ENCODE measurements around the gene FSTL1.
A peak's percentile ranks its signal among the peaks of the same experiment; 100 is the strongest.
"Not testable (repeated sequence)": the region's sequence is repeated elsewhere in the genome, so short reads cannot be mapped to it uniquely, and the experiment has no call there.

Gene FSTL1

DNA sequence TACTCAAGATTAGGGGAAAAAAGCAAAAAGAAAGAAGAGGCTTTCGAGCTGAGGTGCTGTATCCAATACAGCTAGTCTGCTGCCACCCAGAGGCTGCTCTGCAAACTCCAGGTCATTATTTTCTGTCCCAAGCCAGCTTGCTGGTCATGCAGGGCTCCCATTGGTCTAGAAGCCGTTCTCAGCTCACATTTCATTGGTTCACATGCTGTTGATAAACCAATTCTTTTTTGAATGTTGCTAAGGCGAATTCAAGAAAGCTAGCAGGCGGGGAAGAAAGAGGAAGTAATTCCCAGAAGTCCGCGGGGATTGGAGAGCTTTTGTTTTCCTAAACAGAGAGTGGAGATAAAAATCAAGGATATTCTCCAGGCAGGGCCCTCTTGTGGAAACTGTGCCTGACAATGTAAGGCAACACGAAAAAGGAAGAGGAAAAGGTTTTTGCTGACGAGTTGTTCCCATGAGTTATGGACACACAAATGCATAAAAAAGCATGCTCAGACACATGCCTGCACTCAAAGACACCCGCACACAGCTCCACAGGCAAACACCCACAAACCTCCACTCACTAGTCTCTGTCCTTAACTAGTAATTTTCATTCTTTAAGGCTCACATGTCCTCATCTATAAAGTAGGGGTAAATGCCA, 33.4 kb downstream of the FSTL1 start:
- peaks cover 10% of the 10 kb centered on the region for H3K27me3 Mint-ChIP-seq
- peaks cover 20% of the 10 kb centered on the region for H3K4me1 Mint-ChIP-seq
- no peaks in the 10 kb centered on the region for H3K9me3 Mint-ChIP-seq
- peak overlapping the region; percentile 55 to 90 for H3K27ac Mint-ChIP-seq
- ATAC-seq, result peak; percentile 95
- DNase-seq, result peak; percentile 82 to 89
- peak overlapping the region; percentile 80 to 91 for H3K4me3 Mint-ChIP-seq

DNA sequence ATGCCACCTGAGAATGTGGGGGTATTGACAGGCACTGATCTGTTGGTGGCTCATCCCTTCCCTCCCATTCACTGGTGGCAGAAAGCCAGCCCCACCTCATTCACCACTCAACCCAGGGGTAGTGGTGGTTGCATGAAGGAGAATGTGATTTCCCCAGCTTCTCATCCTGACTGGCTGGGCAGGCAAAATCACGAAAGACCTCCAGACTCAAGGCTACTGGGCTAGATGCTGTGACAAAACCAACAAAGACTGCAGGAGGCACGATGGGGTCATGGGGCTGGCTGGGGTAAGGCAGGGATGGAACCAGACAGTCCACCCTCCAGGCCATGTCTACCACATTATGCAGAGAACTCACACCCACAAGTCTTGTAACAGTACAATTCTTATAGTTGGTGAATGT, 33.9 kb downstream of the FSTL1 start:
- Mint-ChIP-seq H3K4me1 (peaks cover 20% of the 10 kb centered on the region), H3K27ac (peak overlapping the region in 1 of 2 donors; percentile 75), H3K9me3 (no peaks in the 10 kb centered on the region), H3K4me3 (peak overlapping the region; percentile 80 to 91), H3K27me3 (peaks cover 10% of the 10 kb centered on the region)
- ATAC-seq, result peak; percentile 52
- DNase-seq, result no peak

DNA sequence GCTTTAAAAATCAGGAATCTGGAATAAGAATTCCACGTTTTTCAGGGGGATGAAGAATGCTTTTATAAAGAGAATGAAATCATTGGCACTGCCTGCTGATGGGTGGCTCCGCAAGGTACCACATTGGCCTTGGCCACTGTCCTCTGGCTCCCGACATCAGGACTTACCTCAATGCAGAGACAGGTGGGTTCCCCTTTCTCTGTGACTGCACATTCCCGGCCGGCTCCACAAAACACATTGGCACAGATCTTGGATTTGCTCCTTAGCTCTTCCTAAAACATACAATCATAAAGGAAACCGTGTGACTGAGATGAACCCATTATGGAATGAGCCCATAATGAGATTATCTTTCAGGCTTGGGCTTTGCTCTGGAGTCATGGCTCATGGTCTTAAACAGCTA, 35.0 kb downstream of the FSTL1 start:
- DNase-seq (no peak), ATAC-seq (no peak)
- H3K27ac Mint-ChIP-seq, result no peak overlapping the region
- peaks cover 10% of the 10 kb centered on the region for H3K27me3 Mint-ChIP-seq
- H3K4me1 Mint-ChIP-seq, result peaks cover 20% of the 10 kb centered on the region
- no peak overlapping the region for H3K4me3 Mint-ChIP-seq
- H3K9me3 Mint-ChIP-seq, result no peaks in the 10 kb centered on the region

DNA sequence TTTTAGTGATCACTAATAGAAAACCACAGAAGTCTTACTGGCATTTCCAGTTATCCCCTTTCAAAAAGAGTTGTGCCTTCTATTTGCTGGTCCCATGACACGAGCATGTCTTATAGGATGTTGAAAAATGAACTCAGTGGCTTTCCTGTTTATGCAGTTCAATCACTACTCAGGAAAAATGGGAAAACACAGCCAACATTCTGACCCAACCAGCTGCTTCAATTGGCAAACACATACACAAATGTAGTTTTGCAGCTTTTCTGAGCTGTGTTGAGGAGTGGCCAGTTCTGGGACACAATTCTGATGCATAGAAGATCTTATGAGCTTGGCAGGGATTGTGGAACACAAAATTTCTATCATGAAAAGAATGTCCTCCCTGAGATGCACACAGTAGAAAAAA, 40.3 kb downstream of the FSTL1 start:
- Mint-ChIP-seq H3K4me1 (no peaks in the 10 kb centered on the region), H3K27ac (no peak overlapping the region), H3K27me3 (no peaks in the 10 kb centered on the region), H3K9me3 (no peaks in the 10 kb centered on the region), H3K4me3 (no peak overlapping the region)
- ATAC-seq (no peak), DNase-seq (no peak)

DNA sequence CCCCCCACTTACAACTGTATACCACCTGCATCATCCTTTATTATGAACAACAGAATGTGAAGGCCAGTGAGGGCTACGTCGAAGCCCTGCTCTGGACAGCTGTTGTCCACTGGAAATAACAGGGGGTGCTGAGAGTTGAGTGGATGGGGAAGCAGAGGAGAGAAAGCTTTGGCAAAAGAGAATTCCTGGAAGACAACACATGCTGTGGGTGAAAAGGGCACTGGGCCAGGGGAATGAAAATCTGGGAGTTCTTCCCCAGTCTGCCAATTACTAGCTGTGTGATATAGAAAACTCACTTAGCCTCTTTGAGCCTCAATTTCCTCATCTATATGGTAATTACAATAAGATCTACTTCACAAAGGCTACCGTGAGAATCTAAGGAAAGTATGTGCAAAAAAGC, 40.7 kb downstream of the FSTL1 start:
- ATAC-seq (no peak), DNase-seq (no peak)
- Mint-ChIP-seq H3K27ac (peak overlapping the region in 1 of 2 donors; percentile 1), H3K4me1 (no peaks in the 10 kb centered on the region), H3K9me3 (no peaks in the 10 kb centered on the region), H3K27me3 (no peaks in the 10 kb centered on the region), H3K4me3 (no peak overlapping the region)

DNA sequence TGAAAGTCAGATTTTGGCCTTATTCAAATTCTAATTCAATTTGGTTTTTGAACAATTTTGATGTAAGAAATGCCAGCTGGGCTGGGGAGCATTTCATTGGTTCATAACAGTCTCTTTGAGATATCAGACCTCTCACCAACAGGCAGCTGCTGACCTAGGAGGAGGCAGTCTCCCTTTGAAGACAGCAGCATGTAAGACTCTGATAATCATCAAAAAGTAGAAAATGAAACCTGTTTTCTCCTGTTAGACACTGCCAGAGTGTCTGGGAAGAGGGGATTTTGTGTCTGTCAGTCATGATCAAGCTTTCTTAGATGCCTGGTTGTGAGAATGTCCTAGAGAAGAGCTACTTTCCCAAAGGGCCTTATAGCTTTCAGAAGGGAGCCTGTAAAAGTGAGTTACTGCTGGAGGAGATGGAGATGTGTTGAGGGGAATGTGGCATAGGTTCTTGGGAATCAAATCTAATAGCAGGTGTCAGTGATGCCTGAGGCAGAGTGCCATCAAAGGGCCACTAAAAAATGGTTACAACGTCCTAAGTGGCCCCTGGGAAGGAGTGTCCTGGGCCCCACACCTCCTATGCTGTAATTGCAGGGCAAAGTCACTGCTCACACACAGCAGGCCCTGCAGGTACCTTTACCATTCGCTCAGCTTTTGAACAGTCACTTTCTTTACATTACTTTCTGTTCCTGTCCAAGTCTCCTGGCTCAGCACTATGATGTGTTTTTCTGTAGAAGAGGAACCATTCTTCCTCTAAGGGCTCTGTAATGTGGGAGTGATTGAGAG, 43.1 kb downstream of the FSTL1 start:
- Mint-ChIP-seq H3K27me3 (no peaks in the 10 kb centered on the region), H3K9me3 (no peaks in the 10 kb centered on the region), H3K27ac (no peak overlapping the region), H3K4me3 (no peak overlapping the region), H3K4me1 (no peaks in the 10 kb centered on the region)
- ATAC-seq (no peak), DNase-seq (no peak)

DNA sequence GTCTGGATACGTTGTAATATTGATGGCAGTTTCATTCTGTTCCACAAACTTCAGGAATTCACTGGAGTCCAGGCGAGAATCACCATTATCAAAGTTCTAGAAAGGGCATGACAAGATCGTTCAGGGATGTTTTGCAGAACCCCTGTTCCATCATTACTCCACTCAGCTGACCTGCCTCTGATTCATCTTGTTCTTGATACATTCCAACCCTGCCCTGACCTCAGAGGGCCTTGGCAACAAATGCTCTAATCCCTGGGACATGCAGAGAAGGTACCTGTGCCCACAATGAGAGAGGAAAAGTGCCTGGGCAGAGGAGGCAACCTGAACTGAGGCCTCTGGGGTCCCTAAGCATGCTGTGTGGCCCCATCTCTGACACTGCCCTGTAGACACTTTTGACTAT, 45.9 kb downstream of the FSTL1 start:
- no peak for ATAC-seq
- no peaks in the 10 kb centered on the region for H3K9me3 Mint-ChIP-seq
- no peak for DNase-seq
- no peak overlapping the region for H3K27ac Mint-ChIP-seq
- H3K4me1 Mint-ChIP-seq, result no peaks in the 10 kb centered on the region
- no peak overlapping the region for H3K4me3 Mint-ChIP-seq
- H3K27me3 Mint-ChIP-seq, result no peaks in the 10 kb centered on the region

DNA sequence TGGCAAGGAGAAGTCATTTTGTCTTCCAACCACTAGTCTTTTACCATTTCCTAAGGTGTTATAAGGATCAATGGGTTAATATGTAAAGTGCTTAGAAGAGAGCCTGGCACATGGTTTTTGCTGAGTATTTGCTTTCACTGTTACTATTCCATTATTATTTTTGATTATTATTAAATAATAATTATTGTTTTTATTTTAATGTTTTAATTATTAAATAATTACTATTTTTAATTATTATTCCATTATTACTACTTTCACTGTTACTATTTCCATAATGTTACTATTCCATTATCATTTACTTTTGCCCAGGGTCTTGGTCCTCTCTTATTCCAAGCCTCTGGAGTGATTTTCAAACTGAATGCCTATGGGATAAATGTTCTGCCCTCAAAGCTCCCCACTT, 48.5 kb downstream of the FSTL1 start:
- Mint-ChIP-seq H3K9me3 (no peaks in the 10 kb centered on the region), H3K27me3 (no peaks in the 10 kb centered on the region), H3K4me1 (no peaks in the 10 kb centered on the region), H3K4me3 (no peak overlapping the region), H3K27ac (peak overlapping the region in 1 of 2 donors; percentile 93)
- DNase-seq (no peak), ATAC-seq (no peak)

DNA sequence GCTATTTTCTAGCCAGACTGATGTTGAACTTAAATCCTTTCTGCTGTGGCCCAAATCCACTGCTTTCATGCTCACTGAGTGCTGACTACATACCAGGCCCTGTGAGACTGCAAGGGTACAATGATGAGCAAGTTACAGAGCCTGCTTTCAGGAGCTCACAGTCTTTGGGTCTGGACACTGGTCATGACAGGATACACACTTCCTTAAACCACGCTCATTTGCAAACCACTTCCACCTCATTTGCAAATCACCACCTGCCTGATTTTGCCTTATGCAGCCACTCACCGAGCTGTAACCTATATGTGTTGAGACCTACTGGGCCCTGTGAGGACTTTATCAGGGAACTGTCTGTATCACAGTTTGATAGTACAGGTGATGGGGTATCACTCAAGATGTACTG, 51.4 kb downstream of the FSTL1 start:
- H3K4me1 Mint-ChIP-seq, result no peaks in the 10 kb centered on the region
- no peak overlapping the region for H3K4me3 Mint-ChIP-seq
- no peak overlapping the region for H3K27ac Mint-ChIP-seq
- DNase-seq, result no peak
- no peaks in the 10 kb centered on the region for H3K9me3 Mint-ChIP-seq
- ATAC-seq, result no peak
- H3K27me3 Mint-ChIP-seq, result no peaks in the 10 kb centered on the region

DNA sequence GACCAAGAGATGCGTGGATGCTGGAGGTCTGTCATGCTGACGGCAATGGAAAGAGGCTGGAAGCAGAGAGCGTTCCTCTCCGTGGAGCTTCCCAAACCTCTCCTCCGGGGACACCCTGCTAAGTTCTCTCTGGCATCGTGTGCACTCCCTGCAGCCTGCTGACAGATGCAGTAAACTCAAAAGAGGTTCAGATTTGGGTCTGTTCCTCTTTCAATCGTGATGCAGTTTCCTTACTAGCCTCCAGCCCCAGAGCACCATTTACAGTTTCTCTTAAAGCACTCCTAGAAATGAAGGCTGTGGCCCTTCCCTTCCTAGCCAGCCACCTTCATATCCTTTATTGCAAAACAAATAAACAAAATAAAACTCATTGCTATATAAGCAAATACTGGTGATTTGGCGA, 54.3 kb downstream of the FSTL1 start:
- ATAC-seq, result no peak

DNA sequence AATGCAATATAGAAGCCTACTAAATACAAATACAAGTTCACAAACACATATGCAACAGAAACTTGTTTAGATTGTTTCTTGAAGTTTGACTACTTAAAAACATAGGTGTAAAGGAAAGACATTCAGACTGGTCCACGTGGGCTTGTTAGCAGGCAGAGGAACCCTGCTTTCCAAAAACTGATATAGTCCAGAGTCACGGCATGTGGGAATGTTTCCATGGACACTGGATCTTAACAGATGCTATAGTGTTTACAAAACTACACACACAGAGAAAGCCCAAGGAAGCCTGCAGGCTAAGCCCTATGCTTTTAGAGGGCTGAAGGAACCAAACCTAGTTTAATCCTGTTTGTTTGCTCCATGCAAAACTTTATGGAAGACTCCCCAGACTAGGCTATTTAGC, 56.4 kb downstream of the FSTL1 start:
- Mint-ChIP-seq H3K4me3 (no peak overlapping the region), H3K9me3 (no peaks in the 10 kb centered on the region), H3K27ac (no peak overlapping the region), H3K27me3 (no peaks in the 10 kb centered on the region), H3K4me1 (no peaks in the 10 kb centered on the region)
- no peak for ATAC-seq
- DNase-seq, result no peak

More for the DNA sequence above, 54.3 kb downstream of the FSTL1 start:
- Mint-ChIP-seq H3K9me3 (no peaks in the 10 kb centered on the region), H3K4me1 (no peaks in the 10 kb centered on the region), H3K27ac (no peak overlapping the region), H3K27me3 (no peaks in the 10 kb centered on the region), H3K4me3 (no peak overlapping the region)
- DNase-seq, result no peak

DNA sequence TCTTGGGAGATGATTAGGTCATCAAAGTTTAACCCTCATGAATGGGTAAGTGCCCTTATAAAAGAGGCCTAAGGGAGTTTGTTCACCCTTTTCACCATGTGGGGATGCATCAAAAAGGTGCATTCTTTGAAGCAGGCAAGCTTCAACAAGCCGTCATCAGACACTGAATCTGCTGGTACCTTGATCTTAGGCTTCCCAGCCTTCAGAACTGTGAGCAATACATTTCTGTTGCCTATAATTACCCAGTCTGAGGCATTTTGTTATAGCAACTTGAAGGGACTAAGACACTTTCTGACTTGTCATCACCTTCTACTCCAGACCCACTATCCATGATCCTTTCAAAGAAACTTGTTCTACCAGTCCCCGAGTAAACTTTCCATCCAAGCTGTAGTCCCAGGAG, 57.0 kb downstream of the FSTL1 start:
- Mint-ChIP-seq H3K27ac (no peak overlapping the region), H3K27me3 (no peaks in the 10 kb centered on the region), H3K4me3 (no peak overlapping the region), H3K4me1 (no peaks in the 10 kb centered on the region), H3K9me3 (no peaks in the 10 kb centered on the region)
- DNase-seq, result no peak
- ATAC-seq, result no peak

DNA sequence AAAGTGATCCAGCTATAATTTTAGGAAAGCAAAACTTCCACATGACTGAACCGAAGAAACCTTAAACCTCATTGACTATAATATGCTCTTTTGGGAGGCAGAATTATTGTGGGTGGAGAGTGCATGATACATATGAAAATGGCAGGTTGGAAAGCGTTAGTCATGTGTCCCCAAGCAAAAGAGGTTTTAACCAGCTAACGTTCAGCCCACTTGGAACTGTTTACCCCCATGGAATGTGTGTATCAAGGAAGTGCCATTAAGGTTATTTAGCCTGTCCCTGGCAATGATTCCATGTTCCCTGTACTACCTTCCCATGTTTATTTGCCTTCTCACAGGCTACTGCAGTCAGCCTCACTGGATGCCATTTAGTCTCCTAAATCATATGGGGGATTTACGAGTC, 57.5 kb downstream of the FSTL1 start:
- Mint-ChIP-seq H3K27me3 (no peaks in the 10 kb centered on the region), H3K9me3 (no peaks in the 10 kb centered on the region), H3K4me3 (no peak overlapping the region), H3K4me1 (no peaks in the 10 kb centered on the region), H3K27ac (no peak overlapping the region)
- DNase-seq, result no peak
- no peak for ATAC-seq

DNA sequence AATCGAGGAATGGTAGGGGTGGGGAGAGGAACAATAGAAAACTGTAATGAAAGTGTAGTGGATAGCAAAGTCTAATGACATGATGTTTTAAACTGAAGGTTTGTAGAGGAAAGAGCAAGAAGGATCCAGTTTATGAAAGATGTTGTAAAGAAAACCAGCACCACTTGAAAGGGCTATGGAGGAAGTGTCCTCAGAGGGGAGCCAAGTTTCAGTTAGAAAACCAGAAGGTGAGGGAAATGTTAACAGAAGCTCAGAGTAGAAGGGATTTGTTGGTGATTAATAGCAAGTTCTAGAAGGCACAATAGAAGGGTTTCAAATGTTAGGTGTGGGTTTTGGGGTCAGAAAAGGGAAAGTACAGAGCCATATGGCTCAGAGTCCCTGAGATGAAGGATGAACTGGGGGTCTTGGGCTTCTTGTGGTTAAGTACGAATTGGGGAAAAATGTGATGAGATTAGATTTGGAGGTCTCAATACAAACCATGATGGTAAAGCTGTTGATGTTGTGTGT, 67.8 kb downstream of the FSTL1 start:
- DNase-seq (no peak), ATAC-seq (peak; percentile 76)
- no peak overlapping the region for H3K4me3 Mint-ChIP-seq
- no peaks in the 10 kb centered on the region for H3K27me3 Mint-ChIP-seq
- H3K27ac Mint-ChIP-seq, result no peak overlapping the region
- H3K9me3 Mint-ChIP-seq, result peaks cover 0 to 4% of the 10 kb centered on the region in 2 donors
- H3K4me1 Mint-ChIP-seq, result no peaks in the 10 kb centered on the region

DNA sequence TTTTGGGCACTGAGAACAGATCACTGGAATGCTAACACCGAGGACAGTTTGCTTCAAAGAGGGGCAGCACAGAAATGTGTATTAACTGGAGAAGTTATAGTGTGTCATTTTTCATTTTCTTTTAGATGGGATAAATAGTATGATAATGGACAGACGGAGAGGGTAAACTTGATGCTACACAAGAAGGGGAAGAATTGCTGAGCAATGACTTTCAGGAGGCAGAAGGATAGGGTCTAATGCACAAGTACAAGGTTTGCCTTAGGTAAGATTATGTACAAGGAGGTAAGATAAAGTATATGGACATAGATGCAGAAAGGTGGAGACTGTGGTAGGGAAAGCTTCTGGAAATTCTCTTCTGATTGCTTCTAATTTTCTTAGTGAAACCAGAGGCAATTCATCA, 69.3 kb downstream of the FSTL1 start:
- Mint-ChIP-seq H3K9me3 (peaks cover 0 to 4% of the 10 kb centered on the region in 2 donors), H3K27me3 (no peaks in the 10 kb centered on the region), H3K27ac (no peak overlapping the region), H3K4me1 (no peaks in the 10 kb centered on the region), H3K4me3 (no peak overlapping the region)
- ATAC-seq, result no peak
- no peak for DNase-seq

DNA sequence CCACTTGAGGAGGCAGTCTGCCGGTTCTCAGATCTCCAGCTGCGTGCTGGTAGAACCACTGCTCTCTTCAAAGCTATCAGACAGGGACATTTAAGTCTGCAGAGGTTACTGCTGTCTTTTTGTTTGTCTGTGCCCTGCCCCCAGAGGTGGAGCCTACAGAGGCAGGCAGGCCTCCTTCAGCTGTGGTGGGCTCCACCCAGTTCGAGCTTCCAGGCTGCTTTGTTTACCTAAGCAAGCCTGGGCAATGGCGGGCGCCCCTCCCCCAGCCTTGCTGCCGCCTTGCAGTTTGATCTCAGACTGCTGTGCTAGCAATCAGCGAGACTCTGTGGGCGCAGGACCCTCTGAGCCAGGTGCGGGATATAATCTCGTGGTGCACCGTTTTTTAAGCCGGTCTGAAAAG, 72.8 kb downstream of the FSTL1 start:
- not testable (repeated sequence) for H3K27me3 Mint-ChIP-seq, H3K4me3 Mint-ChIP-seq, ATAC-seq, H3K9me3 Mint-ChIP-seq, H3K4me1 Mint-ChIP-seq, H3K27ac Mint-ChIP-seq, DNase-seq
